SK-N-SH treated with all-trans-retinoic acid at 6 μM for 48 hours (cell line): Measurements from ENCODE around the gene BZW2.

Experiments
- ATAC-seq: fragments of 200-7000 bp; cut with Tn5 transposase; 3 replicates; pipeline ENCODE4 v1.9.1; 2020; ENCODE audit warnings: mild to moderate bottlenecking, moderate library complexity
- ARNTL ChIP-seq: fragments of 450-650 bp; formaldehyde crosslinking; IDR thresholded peaks from 2 replicates; pipeline ENCODE4 v1.5.0; 2020; ENCODE audit warnings: low read depth, mild to moderate bottlenecking, moderate library complexity, borderline replicate concordance
- BACH2 ChIP-seq: fragments of 250-450 bp; sonication (Bioruptor Pico); IDR thresholded peaks from 2 replicates; pipeline ENCODE4 v1.9.0; 2021; ENCODE audit warnings: mild to moderate bottlenecking, borderline replicate concordance
- CSDC2 ChIP-seq: fragments of 250-450 bp; sonication (Bioruptor Pico); IDR thresholded peaks from 2 replicates; pipeline ENCODE4 v1.5.0; 2020; ENCODE audit warnings: mild to moderate bottlenecking, moderate library complexity
- ESRRG ChIP-seq: fragments of 250-450 bp; sonication (Bioruptor Pico); IDR thresholded peaks from 2 replicates; pipeline ENCODE4 v1.6.1; 2021; ENCODE audit warnings: mild to moderate bottlenecking
- GLIS3 ChIP-seq: fragments of 250-450 bp; sonication (Bioruptor Pico); IDR thresholded peaks from 2 replicates; pipeline ENCODE4 v1.5.0; 2020; ENCODE audit warnings: mild to moderate bottlenecking, moderate library complexity
- PPARA ChIP-seq: fragments of 250-450 bp; sonication (Bioruptor Pico); IDR thresholded peaks from 2 replicates; pipeline ENCODE4 v1.5.0; 2020; ENCODE audit warnings: mild to moderate bottlenecking, borderline replicate concordance
- RARB ChIP-seq: fragments of 250-450 bp; sonication (Bioruptor Pico); IDR thresholded peaks from 2 replicates; pipeline ENCODE4 v1.8.0; 2021; ENCODE audit warnings: mild to moderate bottlenecking, moderate library complexity
- SNAI2 ChIP-seq: fragments of 250-450 bp; sonication (Bioruptor Pico); IDR thresholded peaks from 2 replicates; pipeline ENCODE4 v1.5.0; 2020; ENCODE audit warnings: mild to moderate bottlenecking, moderate library complexity
- TCF4 ChIP-seq: fragments of 250-450 bp; sonication (Bioruptor Pico); IDR thresholded peaks from 2 replicates; pipeline ENCODE4 v1.8.0; 2021; ENCODE audit warnings: mild to moderate bottlenecking, moderate library complexity, borderline replicate concordance
- TOX ChIP-seq: fragments of 250-450 bp; sonication (Bioruptor Pico); IDR thresholded peaks from 2 replicates; pipeline ENCODE4 v1.8.0; 2021; ENCODE audit warnings: mild to moderate bottlenecking, moderate library complexity, borderline replicate concordance
- ZFP3 ChIP-seq: fragments of 250-450 bp; sonication (Bioruptor Pico); IDR thresholded peaks from 2 replicates; pipeline ENCODE4 v1.5.0; 2020; ENCODE audit warnings: mild to moderate bottlenecking, moderate library complexity
- ZFP30 ChIP-seq: fragments of 450-650 bp; formaldehyde crosslinking; IDR thresholded peaks from 2 replicates; pipeline ENCODE4 v1.5.0; 2022; ENCODE audit warnings: mild to moderate bottlenecking, moderate library complexity
- ZNF565 ChIP-seq: fragments of 450-650 bp; formaldehyde crosslinking; conservative IDR thresholded peaks from 2 replicates; pipeline ENCODE4 v1.5.0; 2020; ENCODE audit warnings: low read depth, mild to moderate bottlenecking, moderate library complexity
- TF ChIP-seq, protein P1 (sequence below): fragments of 250-450 bp; sonication (Bioruptor Pico); IDR thresholded peaks from 2 replicates; pipeline ENCODE4 v1.5.0; 2020; ENCODE audit warnings: mild to moderate bottlenecking, moderate library complexity
- TF ChIP-seq, protein P2 (sequence below): fragments of 250-450 bp; sonication (Bioruptor Pico); IDR thresholded peaks from 2 replicates; pipeline ENCODE4 v1.5.1; 2021; ENCODE audit warnings: mild to moderate bottlenecking, moderate library complexity
- TF ChIP-seq, protein P3 (sequence below): fragments of 250-450 bp; sonication (Bioruptor Pico); IDR thresholded peaks from 2 replicates; pipeline ENCODE4 v1.8.0; 2021; ENCODE audit warnings: low read depth, mild to moderate bottlenecking, moderate library complexity, borderline replicate concordance
- TF ChIP-seq, protein P4 (sequence below): fragments of 250-450 bp; sonication (Bioruptor Pico); IDR thresholded peaks from 2 replicates; pipeline ENCODE4 v1.8.0; 2020; ENCODE audit warnings: mild to moderate bottlenecking, moderate library complexity, borderline replicate concordance
- TF ChIP-seq, protein P5 (sequence below): fragments of 250-450 bp; sonication (Bioruptor Pico); IDR thresholded peaks from 2 replicates; pipeline ENCODE4 v1.5.1; 2020; ENCODE audit warnings: low read depth, mild to moderate bottlenecking, moderate library complexity

BZW2 gene

DNA sequence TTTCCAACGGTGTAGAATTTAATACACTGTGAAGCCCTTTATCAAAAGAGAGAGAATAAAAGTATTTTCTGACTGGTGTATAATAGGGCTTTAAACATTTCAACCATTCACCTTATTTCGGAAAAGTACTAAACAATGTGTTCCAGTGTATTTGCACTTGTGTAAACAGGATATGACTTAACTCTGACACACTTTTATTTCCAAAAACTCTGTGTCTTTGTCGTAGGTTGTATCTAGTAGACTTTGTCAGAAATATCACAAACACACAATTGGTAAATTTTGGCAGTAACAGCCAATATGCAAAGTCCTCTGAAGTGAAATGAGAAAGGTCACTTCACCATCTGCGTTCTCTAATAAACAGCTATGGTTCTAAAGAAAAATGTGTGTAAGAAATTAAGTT lies 97.3 kb downstream of the BZW2 start:
- TF ChIP-seq GLIS3 (CRISPR knock-in tag) (no peak), ZFP3 (CRISPR knock-in tag) (no peak), ZFP30 (CRISPR knock-in tag) (no peak), TOX (CRISPR knock-in tag) (no peak), SNAI2 (CRISPR knock-in tag) (no peak), RARB (CRISPR knock-in tag) (no peak), ESRRG (CRISPR knock-in tag) (no peak), BACH2 (CRISPR knock-in tag) (no peak), ARNTL (CRISPR knock-in tag) (no peak)
- TF ChIP-seq, protein P1, sequence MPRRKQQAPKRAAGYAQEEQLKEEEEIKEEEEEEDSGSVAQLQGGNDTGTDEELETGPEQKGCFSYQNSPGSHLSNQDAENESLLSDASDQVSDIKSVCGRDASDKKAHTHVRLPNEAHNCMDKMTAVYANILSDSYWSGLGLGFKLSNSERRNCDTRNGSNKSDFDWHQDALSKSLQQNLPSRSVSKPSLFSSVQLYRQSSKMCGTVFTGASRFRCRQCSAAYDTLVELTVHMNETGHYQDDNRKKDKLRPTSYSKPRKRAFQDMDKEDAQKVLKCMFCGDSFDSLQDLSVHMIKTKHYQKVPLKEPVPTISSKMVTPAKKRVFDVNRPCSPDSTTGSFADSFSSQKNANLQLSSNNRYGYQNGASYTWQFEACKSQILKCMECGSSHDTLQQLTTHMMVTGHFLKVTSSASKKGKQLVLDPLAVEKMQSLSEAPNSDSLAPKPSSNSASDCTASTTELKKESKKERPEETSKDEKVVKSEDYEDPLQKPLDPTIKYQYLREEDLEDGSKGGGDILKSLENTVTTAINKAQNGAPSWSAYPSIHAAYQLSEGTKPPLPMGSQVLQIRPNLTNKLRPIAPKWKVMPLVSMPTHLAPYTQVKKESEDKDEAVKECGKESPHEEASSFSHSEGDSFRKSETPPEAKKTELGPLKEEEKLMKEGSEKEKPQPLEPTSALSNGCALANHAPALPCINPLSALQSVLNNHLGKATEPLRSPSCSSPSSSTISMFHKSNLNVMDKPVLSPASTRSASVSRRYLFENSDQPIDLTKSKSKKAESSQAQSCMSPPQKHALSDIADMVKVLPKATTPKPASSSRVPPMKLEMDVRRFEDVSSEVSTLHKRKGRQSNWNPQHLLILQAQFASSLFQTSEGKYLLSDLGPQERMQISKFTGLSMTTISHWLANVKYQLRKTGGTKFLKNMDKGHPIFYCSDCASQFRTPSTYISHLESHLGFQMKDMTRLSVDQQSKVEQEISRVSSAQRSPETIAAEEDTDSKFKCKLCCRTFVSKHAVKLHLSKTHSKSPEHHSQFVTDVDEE (CRISPR knock-in tag) = no peak
- TF ChIP-seq, protein P2, sequence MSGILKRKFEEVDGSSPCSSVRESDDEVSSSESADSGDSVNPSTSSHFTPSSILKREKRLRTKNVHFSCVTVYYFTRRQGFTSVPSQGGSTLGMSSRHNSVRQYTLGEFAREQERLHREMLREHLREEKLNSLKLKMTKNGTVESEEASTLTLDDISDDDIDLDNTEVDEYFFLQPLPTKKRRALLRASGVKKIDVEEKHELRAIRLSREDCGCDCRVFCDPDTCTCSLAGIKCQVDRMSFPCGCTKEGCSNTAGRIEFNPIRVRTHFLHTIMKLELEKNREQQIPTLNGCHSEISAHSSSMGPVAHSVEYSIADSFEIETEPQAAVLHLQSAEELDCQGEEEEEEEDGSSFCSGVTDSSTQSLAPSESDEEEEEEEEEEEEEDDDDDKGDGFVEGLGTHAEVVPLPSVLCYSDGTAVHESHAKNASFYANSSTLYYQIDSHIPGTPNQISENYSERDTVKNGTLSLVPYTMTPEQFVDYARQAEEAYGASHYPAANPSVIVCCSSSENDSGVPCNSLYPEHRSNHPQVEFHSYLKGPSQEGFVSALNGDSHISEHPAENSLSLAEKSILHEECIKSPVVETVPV (CRISPR knock-in tag) = no peak
- ATAC-seq = no peak

DNA sequence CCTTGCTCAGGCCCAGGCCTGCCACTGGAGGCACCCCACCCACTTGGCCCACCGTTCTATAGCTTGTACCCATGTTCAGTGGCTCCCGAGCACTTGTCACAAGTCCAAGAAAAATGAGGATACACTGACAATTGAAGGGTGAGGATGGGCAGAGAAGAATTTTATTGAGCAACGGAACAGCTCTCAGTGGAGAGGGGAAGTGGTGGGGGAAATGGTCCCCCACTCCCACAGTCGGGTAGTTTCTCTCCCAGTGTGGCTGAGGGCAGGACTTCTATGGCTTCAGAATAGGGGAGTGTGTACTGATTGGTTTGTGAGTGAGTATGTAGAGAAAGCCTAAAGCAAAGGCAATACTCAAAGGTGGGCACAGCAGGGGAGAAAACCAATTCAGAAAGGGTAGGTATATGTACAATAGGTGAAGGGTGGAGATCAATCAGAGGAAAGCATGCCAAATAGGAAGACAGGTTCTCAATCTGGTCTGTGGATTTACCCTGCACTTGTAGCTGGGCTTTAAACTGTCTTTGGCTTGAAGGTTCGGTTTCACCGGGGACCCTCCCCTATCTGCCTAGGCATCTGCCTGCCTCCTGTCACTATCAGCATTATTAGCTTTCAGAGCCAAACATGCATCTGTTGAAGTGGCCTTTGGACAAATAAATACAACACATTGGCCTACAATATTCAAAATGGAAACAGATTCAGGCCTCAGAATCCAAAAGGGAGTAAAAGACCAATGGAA lies 98.7 kb downstream of the BZW2 start:
- no peak for ATAC-seq
- TF ChIP-seq TCF4 (CRISPR knock-in tag) (no peak), SNAI2 (CRISPR knock-in tag) (no peak), TOX (CRISPR knock-in tag) (no peak), CSDC2 (no peak), PPARA (CRISPR knock-in tag) (no peak), ZNF565 (no peak), ARNTL (CRISPR knock-in tag) (no peak), ZFP3 (CRISPR knock-in tag) (no peak), RARB (CRISPR knock-in tag) (no peak), ZFP30 (CRISPR knock-in tag) (no peak)
- TF ChIP-seq, protein P3, sequence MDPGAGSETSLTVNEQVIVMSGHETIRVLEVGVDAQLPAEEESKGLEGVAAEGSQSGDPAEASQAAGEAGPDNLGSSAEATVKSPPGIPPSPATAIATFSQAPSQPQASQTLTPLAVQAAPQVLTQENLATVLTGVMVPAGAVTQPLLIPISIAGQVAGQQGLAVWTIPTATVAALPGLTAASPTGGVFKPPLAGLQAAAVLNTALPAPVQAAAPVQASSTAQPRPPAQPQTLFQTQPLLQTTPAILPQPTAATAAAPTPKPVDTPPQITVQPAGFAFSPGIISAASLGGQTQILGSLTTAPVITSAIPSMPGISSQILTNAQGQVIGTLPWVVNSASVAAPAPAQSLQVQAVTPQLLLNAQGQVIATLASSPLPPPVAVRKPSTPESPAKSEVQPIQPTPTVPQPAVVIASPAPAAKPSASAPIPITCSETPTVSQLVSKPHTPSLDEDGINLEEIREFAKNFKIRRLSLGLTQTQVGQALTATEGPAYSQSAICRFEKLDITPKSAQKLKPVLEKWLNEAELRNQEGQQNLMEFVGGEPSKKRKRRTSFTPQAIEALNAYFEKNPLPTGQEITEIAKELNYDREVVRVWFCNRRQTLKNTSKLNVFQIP (CRISPR knock-in tag) = no peak
- TF ChIP-seq, protein P1 (CRISPR knock-in tag) = no peak
- TF ChIP-seq, protein P4, sequence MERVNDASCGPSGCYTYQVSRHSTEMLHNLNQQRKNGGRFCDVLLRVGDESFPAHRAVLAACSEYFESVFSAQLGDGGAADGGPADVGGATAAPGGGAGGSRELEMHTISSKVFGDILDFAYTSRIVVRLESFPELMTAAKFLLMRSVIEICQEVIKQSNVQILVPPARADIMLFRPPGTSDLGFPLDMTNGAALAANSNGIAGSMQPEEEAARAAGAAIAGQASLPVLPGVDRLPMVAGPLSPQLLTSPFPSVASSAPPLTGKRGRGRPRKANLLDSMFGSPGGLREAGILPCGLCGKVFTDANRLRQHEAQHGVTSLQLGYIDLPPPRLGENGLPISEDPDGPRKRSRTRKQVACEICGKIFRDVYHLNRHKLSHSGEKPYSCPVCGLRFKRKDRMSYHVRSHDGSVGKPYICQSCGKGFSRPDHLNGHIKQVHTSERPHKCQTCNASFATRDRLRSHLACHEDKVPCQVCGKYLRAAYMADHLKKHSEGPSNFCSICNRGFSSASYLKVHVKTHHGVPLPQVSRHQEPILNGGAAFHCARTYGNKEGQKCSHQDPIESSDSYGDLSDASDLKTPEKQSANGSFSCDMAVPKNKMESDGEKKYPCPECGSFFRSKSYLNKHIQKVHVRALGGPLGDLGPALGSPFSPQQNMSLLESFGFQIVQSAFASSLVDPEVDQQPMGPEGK (CRISPR knock-in tag) = no peak
- TF ChIP-seq, protein P5, sequence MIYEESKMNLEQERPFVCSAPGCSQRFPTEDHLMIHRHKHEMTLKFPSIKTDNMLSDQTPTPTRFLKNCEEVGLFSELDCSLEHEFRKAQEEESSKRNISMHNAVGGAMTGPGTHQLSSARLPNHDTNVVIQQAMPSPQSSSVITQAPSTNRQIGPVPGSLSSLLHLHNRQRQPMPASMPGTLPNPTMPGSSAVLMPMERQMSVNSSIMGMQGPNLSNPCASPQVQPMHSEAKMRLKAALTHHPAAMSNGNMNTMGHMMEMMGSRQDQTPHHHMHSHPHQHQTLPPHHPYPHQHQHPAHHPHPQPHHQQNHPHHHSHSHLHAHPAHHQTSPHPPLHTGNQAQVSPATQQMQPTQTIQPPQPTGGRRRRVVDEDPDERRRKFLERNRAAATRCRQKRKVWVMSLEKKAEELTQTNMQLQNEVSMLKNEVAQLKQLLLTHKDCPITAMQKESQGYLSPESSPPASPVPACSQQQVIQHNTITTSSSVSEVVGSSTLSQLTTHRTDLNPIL (CRISPR knock-in tag) = no peak
